AG08395 (cell line): ENCODE measurements around the gene EXOC3.
"Not testable (repeated sequence)": the region's sequence is repeated elsewhere in the genome, so short reads cannot be mapped to it uniquely, and the experiment has no call there.

ENCODE experiments used
- DNase-seq: peaks from one replicate; pipeline ENCODE4 v3.0.0; 2012; ENCODE audit warnings: mixed read lengths, low spot score

The EXOC3 gene

DNA sequence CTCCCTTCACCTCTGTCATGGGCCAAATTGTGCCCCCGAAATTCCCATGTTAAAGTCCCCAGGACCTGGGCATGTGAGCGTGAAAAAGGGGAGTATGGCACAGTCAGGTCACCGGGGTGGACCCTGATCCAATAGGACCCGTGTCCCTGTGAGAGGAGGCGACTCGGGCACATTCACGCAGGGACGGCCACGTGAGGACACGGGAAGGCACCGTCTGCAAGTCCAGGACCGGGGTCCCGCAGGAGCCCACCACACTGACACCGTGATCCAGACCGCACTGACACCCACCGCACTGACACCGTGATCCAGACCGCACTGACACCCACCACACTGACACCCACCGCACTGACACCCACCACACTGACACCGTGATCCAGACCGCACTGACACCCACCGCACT, 43.6 kb downstream of the EXOC3 start:
- DNase-seq = not testable (repeated sequence)

- no peak for DNase-seq
Observed at GRCh38 chr5:488241-488640, 45.3 kb downstream of the EXOC3 start.

- no peak for DNase-seq
Observed at GRCh38 chr5:488744-489688, 46.0 kb downstream of the EXOC3 start.

DNA sequence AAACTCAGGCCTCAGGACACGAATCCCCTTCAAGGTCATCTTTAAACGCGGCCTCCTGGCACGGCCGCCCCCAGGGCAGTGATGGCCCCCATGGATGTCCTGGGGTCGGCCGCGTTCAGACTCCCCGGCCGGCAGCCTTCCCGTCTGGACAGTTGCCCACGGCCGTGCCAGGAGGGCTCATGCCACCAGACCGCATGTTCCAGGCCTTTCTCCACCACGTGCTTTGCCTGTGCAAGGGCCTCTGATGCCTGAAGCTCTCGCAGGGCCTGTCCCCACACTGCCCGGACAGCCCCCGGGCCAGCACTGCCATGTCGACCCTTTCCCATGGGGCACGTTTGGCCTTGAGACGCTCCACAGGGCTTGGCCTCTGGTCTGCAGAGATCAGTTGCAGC, 46.7 kb downstream of the EXOC3 start:
- no peak for DNase-seq

GRCh38 chr5:490116-491106, 47.4 kb downstream of the EXOC3 start:
- no peak for DNase-seq

DNA sequence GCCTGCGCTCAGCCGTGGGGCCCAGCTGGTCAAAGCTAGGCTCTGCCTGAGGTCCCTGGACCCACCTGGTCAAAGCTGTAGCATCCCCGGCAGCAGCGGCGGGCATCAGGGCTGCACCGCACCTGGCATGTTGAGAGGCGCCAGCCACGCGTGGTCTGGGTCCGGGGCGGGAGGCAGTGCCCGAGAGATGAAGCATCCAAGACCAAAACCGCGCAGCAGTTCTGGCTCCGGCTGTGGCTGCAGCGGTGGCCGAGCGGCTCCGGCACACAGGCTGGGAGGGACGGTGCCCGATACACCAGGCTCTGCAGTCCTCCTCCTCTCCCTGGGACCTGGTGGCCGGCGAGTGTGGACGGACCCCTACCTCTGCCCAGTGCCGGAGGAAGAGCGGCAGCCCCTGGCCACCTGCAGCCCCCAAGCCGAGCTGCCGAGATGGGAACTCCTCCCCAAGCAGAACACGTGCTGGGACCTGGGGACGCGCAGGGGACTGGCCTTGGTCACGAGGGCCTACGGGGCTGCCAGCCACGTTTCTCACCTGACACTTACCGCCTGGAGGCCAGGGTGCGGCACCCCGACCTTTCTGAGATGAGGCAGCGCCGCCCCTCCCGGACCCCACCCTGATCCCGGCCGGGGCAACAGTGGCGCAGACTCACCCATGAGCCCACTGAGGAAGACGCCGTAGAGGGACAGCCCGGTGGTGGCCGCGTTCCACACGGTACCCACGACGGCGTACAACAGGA, 48.3 kb downstream of the EXOC3 start:
- DNase-seq = no peak

GRCh38 chr5:491856-492155, 48.8 kb downstream of the EXOC3 start:
- DNase-seq = no peak

GRCh38 chr5:492314-492893, 49.4 kb downstream of the EXOC3 start:
- DNase-seq = no peak

DNA sequence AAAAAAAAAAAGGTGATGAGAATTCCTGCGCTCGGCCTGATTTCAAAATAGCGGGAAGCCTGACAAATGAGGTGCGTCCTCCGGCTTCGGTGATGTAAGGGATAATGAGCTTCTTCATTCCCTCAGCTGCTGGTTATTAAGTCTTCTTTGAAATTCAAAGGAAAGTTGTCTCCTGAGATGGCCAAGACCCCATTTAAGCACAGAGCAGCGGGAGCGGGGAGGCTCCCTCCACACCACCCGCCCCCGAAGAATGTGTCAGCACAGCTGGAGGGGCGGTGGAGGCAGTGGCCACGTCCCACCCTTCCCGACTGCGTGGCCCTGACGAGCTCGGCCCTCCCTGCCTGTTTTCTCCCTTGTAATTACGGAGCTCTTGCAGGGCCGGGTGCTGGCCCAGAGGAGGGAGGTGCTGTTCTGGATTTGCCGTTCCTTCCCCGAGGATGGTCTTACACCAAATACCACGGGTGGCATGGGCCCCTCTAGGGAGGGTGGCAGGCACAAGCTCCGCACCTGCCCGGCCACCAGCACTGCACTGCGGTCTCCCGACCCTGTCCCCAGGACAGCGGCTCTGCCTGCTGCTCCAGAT, 50.2 kb downstream of the EXOC3 start:
- peak; percentile 30 for DNase-seq

DNA sequence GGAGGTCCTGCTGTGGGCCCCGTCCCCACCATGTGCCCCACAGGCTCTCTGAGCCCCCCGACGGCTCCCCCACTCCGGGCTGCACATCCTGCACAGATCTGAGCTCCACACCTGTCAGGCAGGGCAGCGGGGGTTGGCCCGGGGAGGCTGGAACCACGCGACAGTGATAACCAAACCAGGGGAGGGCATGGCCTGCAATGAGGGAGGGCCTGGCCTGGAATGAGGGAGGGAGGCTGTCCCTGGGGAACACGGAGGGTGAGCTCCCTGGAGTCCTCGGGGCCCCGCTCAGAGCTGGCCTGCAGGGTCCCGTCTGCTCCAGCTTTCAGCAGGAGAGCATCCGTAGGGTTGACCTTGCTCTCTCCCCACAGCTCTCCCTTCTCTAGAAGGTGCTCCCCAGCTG, 50.8 kb downstream of the EXOC3 start:
- no peak for DNase-seq

- no peak for DNase-seq
Observed at GRCh38 chr5:494667-495255, 51.8 kb downstream of the EXOC3 start.

DNA sequence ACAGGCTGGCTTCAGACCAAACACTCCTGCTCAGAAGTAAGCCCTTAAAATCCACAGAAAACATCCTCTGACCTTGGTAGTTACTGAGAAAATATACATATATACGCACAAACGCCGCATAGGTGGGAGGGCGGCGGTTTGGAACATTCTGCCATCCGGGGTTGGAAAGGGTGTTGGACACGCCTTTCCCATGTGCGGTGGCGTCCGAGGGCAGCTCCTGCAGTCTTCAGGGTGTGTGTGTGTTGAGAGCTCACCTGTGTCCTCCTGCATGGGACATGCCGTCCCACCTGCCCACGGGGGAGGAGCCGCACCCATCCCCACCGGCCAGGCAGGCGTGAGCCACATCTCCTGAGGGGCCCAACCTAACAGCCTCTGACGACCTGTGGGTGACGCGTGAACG, 53.1 kb downstream of the EXOC3 start:
- no peak for DNase-seq

- no peak for DNase-seq
Observed at GRCh38 chr5:497090-497700, 54.2 kb downstream of the EXOC3 start.

GRCh38 chr5:497871-498509, 55.0 kb downstream of the EXOC3 start:
- DNase-seq = no peak

DNA sequence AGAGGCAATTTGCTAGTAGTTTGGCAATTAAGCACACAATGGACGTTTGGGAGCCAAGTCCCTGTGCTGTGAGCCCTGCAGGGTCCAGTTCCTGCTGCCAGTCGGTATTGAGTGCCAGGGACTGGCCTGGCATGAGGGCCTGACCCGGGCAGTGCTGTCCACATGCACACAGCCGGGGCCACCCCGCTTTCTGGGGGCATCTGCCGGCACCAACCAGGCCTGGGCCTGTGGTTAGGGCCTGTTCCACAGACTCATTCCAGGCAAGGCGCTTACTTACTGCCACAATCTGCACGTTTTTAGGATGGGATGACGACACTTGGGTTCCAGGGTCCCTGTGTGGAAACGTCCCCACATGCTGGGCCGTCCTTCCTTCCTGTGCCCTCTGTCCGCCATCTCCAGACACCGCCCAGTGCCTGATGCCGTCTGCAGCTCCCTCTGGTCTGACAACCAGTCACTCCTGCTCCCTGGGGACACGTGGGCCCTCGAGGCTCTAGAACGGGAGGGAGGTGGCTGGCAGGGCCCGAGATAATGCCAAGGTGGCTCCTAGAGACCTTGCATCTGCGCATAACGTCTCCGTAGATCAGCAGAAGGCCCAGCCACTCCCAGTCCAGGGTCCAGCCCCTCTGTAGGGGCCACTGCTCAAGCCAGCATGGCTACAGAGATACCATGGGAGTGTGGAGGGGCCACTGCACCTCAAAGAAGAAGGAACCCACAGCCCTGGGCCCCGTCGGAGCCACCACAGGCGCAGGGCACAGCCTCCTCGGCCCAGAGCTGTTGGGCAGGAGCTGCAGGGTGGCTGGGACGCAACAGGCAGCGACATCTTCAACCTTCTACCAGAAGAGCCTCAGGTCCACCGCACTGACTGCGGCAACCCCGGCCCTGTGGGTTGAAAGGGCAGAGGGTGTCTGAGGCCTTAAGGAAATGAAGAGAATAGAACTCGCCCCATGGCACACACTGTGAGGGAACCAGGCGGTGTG, 56.5 kb downstream of the EXOC3 start:
- DNase-seq = no peak

GRCh38 chr5:500491-500890, 57.5 kb downstream of the EXOC3 start:
- DNase-seq = no peak

- DNase-seq = no peak
Observed at GRCh38 chr5:501105-501830, 58.3 kb downstream of the EXOC3 start.

- DNase-seq = no peak
Observed at GRCh38 chr5:501831-502184, 58.8 kb downstream of the EXOC3 start.
